Astrocyte (in vitro differentiated cells and primary cell): ENCODE results near the gene TBATA. TPM values are rescaled to one million over a fixed set of nuclear protein-coding genes. Genes with fewer than 3 reads are reported as not detected.

Source experiments
- DNase-seq: peaks from one replicate; pipeline ENCODE4 v3.0.0-alpha.2; 2010; ENCODE audit warnings: low read depth
- FAIRE-seq: peaks from 2 replicates; lab custom pipeline; 2011; peaks lifted over from hg19 to GRCh38; lab: Jason Lieb, UNC
- H2AFZ ChIP-seq: 2 replicates; pipeline ENCODE4 v1.6.0; 2012; ENCODE audit warnings: low read depth, low read length, inconsistent platforms
- H3K27ac ChIP-seq: 2 replicates; pipeline ENCODE4 v1.5.1; 2011; ENCODE audit warnings: low read depth, low read length, inconsistent platforms
- H3K27me3 ChIP-seq: 2 replicates; pipeline ENCODE4 v1.6.0; 2011; ENCODE audit warnings: low read length, inconsistent platforms; ENCODE audit not compliant: insufficient read depth
- H3K36me3 ChIP-seq: 2 replicates; pipeline ENCODE4 v1.5.1; 2011; ENCODE audit warnings: low read length, inconsistent platforms; ENCODE audit not compliant: insufficient read depth
- H3K4me1 ChIP-seq: 2 replicates; pipeline ENCODE4 v1.5.1; 2011; ENCODE audit warnings: low read length, inconsistent platforms; ENCODE audit not compliant: insufficient read depth
- H3K4me2 ChIP-seq: 2 replicates; pipeline ENCODE4 v1.6.0; 2012; ENCODE audit warnings: low read length, inconsistent platforms
- H3K4me3 ChIP-seq: 2 replicates; pipeline ENCODE4 v1.5.1; 2011; ENCODE audit warnings: low read depth, mild to moderate bottlenecking, low read length, inconsistent platforms; ENCODE audit not compliant: insufficient read depth
- H3K79me2 ChIP-seq: 2 replicates; pipeline ENCODE4 v1.6.0; 2012; ENCODE audit warnings: mild to moderate bottlenecking, low read length, inconsistent platforms; ENCODE audit not compliant: insufficient read depth
- H3K9ac ChIP-seq: 2 replicates; pipeline ENCODE4 v1.6.0; 2012; ENCODE audit warnings: mild to moderate bottlenecking, low read length, inconsistent platforms
- H3K9me3 ChIP-seq: 2 replicates; pipeline ENCODE4 v1.5.1; 2012; ENCODE audit warnings: low read depth, mild to moderate bottlenecking, low read length, inconsistent platforms; ENCODE audit not compliant: insufficient read depth
- H4K20me1 ChIP-seq: 2 replicates; pipeline ENCODE4 v1.6.0; 2012; ENCODE audit warnings: low read length, inconsistent platforms; ENCODE audit not compliant: insufficient read depth
- H3K27ac Mint-ChIP-seq: one replicate; pipeline ENCODE4 v1.8.0; 2021; ENCODE audit warnings: mild to moderate bottlenecking, mixed read lengths; ENCODE audit not compliant: unreplicated experiment
- H3K27me3 Mint-ChIP-seq: one replicate; pipeline ENCODE4 v1.8.0; 2021; ENCODE audit warnings: low read depth, mixed read lengths; ENCODE audit not compliant: unreplicated experiment
- H3K36me3 Mint-ChIP-seq: one replicate; pipeline ENCODE4 v1.8.0; 2021; ENCODE audit warnings: low read depth, mixed read lengths; ENCODE audit not compliant: unreplicated experiment
- H3K4me1 Mint-ChIP-seq: one replicate; pipeline ENCODE4 v1.8.0; 2021; ENCODE audit warnings: low read depth, mixed read lengths; ENCODE audit not compliant: unreplicated experiment
- H3K4me3 Mint-ChIP-seq: one replicate; pipeline ENCODE4 v1.8.0; 2021; ENCODE audit warnings: mild to moderate bottlenecking, moderate library complexity, mixed read lengths; ENCODE audit not compliant: unreplicated experiment
- H3K9me3 Mint-ChIP-seq: one replicate; pipeline ENCODE4 v1.8.0; 2021; ENCODE audit warnings: mild to moderate bottlenecking, mixed read lengths; ENCODE audit not compliant: unreplicated experiment
- EZH2 ChIP-seq: IDR thresholded peaks from 2 replicates; pipeline ENCODE4 v1.6.1; 2012; ENCODE audit warnings: mild to moderate bottlenecking, low read length, inconsistent platforms; ENCODE audit not compliant: insufficient read depth
- total RNA-seq: library from RNA; stranded (reverse); gene quantifications from 2 replicates; pipeline ENCODE4 v1.2.1, GENCODE V29; 2021
- TF ChIP-seq, protein P1 (sequence below): IDR thresholded peaks from 2 replicates; pipeline ENCODE4 v1.5.1; 2011; ENCODE audit warnings: low read depth, mild to moderate bottlenecking, inconsistent platforms, low read length, moderate library complexity; ENCODE audit not compliant: insufficient read depth

Gene TBATA
- total RNA-seq, 1 donor from 2014 or later: not detected

GRCh38 chr10:70830164-70830563, 45.0 kb upstream of the TBATA start:
- no peak for TF ChIP-seq EZH2
- TF ChIP-seq, protein P1, sequence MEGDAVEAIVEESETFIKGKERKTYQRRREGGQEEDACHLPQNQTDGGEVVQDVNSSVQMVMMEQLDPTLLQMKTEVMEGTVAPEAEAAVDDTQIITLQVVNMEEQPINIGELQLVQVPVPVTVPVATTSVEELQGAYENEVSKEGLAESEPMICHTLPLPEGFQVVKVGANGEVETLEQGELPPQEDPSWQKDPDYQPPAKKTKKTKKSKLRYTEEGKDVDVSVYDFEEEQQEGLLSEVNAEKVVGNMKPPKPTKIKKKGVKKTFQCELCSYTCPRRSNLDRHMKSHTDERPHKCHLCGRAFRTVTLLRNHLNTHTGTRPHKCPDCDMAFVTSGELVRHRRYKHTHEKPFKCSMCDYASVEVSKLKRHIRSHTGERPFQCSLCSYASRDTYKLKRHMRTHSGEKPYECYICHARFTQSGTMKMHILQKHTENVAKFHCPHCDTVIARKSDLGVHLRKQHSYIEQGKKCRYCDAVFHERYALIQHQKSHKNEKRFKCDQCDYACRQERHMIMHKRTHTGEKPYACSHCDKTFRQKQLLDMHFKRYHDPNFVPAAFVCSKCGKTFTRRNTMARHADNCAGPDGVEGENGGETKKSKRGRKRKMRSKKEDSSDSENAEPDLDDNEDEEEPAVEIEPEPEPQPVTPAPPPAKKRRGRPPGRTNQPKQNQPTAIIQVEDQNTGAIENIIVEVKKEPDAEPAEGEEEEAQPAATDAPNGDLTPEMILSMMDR: no peak
- FAIRE-seq (no peak), DNase-seq (no peak)
- Mint-ChIP-seq H3K27me3 (no peaks in the 10 kb centered on the region), H3K36me3 (no peaks in the 10 kb centered on the region), H3K27ac (peak overlapping the region; percentile 55), H3K4me1 (peaks cover 71% of the 10 kb centered on the region), H3K4me3 (no peak overlapping the region), H3K9me3 (no peaks in the 10 kb centered on the region)
- no peak overlapping the region for H3K4me3 ChIP-seq
- no peak overlapping the region for H3K27ac ChIP-seq
- peaks cover 47% of the 10 kb centered on the region for H3K4me1 ChIP-seq
- H3K27me3 ChIP-seq: no peaks in the 10 kb centered on the region
- H3K9me3 ChIP-seq: no peaks in the 10 kb centered on the region
- H3K4me2 ChIP-seq: no peak overlapping the region
- no peak overlapping the region for H3K9ac ChIP-seq
- no peak overlapping the region for H2AFZ ChIP-seq
- peaks cover 80% of the 10 kb centered on the region for H3K79me2 ChIP-seq
- H3K36me3 ChIP-seq: peaks cover 2% of the 10 kb centered on the region
- no peaks in the 10 kb centered on the region for H4K20me1 ChIP-seq

GRCh38 chr10:70829543-70829942, 44.4 kb upstream of the TBATA start:
- Histone ChIP-seq H3K79me2 (peaks cover 78% of the 10 kb centered on the region), H3K4me2 (no peak overlapping the region), H3K4me1 (peaks cover 43% of the 10 kb centered on the region), H3K27ac (no peak overlapping the region), H3K9ac (no peak overlapping the region), H3K4me3 (no peak overlapping the region), H3K27me3 (no peaks in the 10 kb centered on the region), H2AFZ (no peak overlapping the region), H3K36me3 (peaks cover 2% of the 10 kb centered on the region), H4K20me1 (no peaks in the 10 kb centered on the region), H3K9me3 (no peaks in the 10 kb centered on the region)
- Mint-ChIP-seq H3K36me3 (no peaks in the 10 kb centered on the region), H3K4me1 (peaks cover 66% of the 10 kb centered on the region), H3K4me3 (no peak overlapping the region), H3K27me3 (no peaks in the 10 kb centered on the region), H3K27ac (peak overlapping the region; percentile 14), H3K9me3 (no peaks in the 10 kb centered on the region)
- no peak for TF ChIP-seq EZH2
- TF ChIP-seq, protein P1: no peak
- FAIRE-seq: no peak
- no peak for DNase-seq

- Mint-ChIP-seq H3K27me3 (no peaks in the 10 kb centered on the region), H3K9me3 (no peaks in the 10 kb centered on the region), H3K36me3 (no peaks in the 10 kb centered on the region), H3K27ac (no peak overlapping the region), H3K4me3 (no peak overlapping the region), H3K4me1 (peaks cover 60% of the 10 kb centered on the region)
- DNase-seq (no peak), FAIRE-seq (peak; percentile 26)
- H3K27ac ChIP-seq: no peak overlapping the region
- H3K4me2 ChIP-seq: no peak overlapping the region
- H3K79me2 ChIP-seq: peaks cover 72% of the 10 kb centered on the region
- no peak overlapping the region for H3K9ac ChIP-seq
- H3K4me1 ChIP-seq: peaks cover 36% of the 10 kb centered on the region
- peaks cover 2% of the 10 kb centered on the region for H3K36me3 ChIP-seq
- no peak for TF ChIP-seq EZH2
- TF ChIP-seq, protein P1: no peak
- no peak overlapping the region for H2AFZ ChIP-seq
- no peaks in the 10 kb centered on the region for H4K20me1 ChIP-seq
- H3K4me3 ChIP-seq: no peak overlapping the region
- no peaks in the 10 kb centered on the region for H3K27me3 ChIP-seq
- H3K9me3 ChIP-seq: no peaks in the 10 kb centered on the region
Measured at GRCh38 chr10:70828923-70829322, 43.7 kb upstream of the TBATA start.
